Measurements from ENCODE around the gene RAD50. TPM values are rescaled to one million over a fixed set of nuclear protein-coding genes. Genes with fewer than 3 reads are reported as not detected.

The RAD50 gene
- polyA plus RNA-seq, 1 of the 3 experiments (the other 2 are of a cell fraction), result 20.0 TPM

DNA sequence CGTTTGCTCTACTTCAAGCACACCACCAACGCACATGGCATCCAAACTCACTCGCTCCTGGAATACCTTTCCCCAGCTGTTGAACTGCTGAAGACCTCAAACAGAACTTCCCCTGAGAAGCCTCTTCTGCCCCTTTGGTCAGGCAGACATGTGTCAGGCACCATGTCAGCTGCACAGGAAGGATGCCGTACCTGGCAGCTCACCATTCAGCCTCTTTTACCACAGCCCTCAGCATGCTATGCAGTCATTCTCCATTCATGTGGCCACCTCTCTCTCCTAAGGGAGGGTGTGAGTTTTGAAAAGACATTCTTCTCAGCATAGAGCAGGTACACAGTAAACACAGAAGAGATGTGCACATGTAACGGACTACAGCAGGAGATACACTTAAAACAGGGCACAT, 131.2 kb downstream of the RAD50 start:
- POLR2A ChIA-PET, result no interaction called here
- Histone ChIP-seq H3K36me3 (replicated peaks in 1 of 2; ENCODE audit: control insufficient read depth in 1 of 2, insufficient read depth in 2 of 2, low read length in 1 of 2) (peaks cover 0 to 7% of the 10 kb centered on the region in 2 experiments), H3K9me3 (no peaks in the 10 kb centered on the region), H3F3A (replicated peaks; ENCODE audit: insufficient read depth) (no peaks in the 10 kb centered on the region), H3K9ac (no peak overlapping the region), H3K79me2 (ENCODE audit: insufficient read depth) (no peaks in the 10 kb centered on the region), H4K20me1 (ENCODE audit: insufficient read depth) (no peaks in the 10 kb centered on the region), H2AFZ (ENCODE audit: low read depth) (no peak overlapping the region), H3K4me1 (ENCODE audit: control insufficient read depth in 1 of 2, insufficient read depth in 2 of 2, low read depth in 1 of 2, low read length in 1 of 2) (no peaks in the 10 kb centered on the region), H3K27me3 (ENCODE audit: insufficient read depth) (no peaks in the 10 kb centered on the region), H3K4me2 (no peak overlapping the region), H3K4me3 (ENCODE audit: low read depth in 2 of 2, low read length in 1 of 2) (no peak overlapping the region), H3K27ac (ENCODE audit: low read depth in 2 of 2, low read length in 1 of 2) (no peak overlapping the region), H3K9me2 (no peaks in the 10 kb centered on the region)
- 89% methylated on average over 5 of the region's 5 CpGs for WGBS (ENCODE audit: low lambda C conversion rate)
- DNase-seq, result no peak
- TF ChIP-seq FOXM1 (IDR thresholded peaks at IDR 0.05; ENCODE audit: low read depth) (no peak), FOXJ3 (CRISPR knock-in tag; IDR thresholded peaks at IDR 0.05) (no peak), TAF1 (IDR thresholded peaks at IDR 0.05; ENCODE audit: borderline replicate concordance, low read depth, low read length) (no peak), NFIC (IDR thresholded peaks at IDR 0.05; ENCODE audit: borderline replicate concordance) (no peak), RAD21 (IDR thresholded peaks at IDR 0.05; ENCODE audit: low read length) (no peak), YY1 (IDR thresholded peaks at IDR 0.05; ENCODE audit: low read depth) (no peak), POLR2AphosphoS5 (IDR thresholded peaks at IDR 0.05; ENCODE audit: low read depth, low read length) (no peak), RFX5 (IDR thresholded peaks at IDR 0.05; ENCODE audit: low read length) (no peak), FOSL2 (IDR thresholded peaks at IDR 0.05; ENCODE audit: borderline replicate concordance, low read depth) (no peak), GABPA (IDR thresholded peaks at IDR 0.05; ENCODE audit: low read depth) (no peak), RXRA (IDR thresholded peaks at IDR 0.05; ENCODE audit: borderline replicate concordance, low read depth) (no peak), ELF1 (IDR thresholded peaks at IDR 0.05) (no peak)
- TF ChIP-seq, protein P1, sequence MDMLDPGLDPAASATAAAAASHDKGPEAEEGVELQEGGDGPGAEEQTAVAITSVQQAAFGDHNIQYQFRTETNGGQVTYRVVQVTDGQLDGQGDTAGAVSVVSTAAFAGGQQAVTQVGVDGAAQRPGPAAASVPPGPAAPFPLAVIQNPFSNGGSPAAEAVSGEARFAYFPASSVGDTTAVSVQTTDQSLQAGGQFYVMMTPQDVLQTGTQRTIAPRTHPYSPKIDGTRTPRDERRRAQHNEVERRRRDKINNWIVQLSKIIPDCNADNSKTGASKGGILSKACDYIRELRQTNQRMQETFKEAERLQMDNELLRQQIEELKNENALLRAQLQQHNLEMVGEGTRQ (IDR thresholded peaks at IDR 0.05; ENCODE audit: borderline replicate concordance, low read depth, low read length), result no peak
- TF ChIP-seq, protein P2, sequence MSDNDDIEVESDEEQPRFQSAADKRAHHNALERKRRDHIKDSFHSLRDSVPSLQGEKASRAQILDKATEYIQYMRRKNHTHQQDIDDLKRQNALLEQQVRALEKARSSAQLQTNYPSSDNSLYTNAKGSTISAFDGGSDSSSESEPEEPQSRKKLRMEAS (IDR thresholded peaks at IDR 0.05; ENCODE audit: low read depth), result no peak
- TF ChIP-seq, protein P3, sequence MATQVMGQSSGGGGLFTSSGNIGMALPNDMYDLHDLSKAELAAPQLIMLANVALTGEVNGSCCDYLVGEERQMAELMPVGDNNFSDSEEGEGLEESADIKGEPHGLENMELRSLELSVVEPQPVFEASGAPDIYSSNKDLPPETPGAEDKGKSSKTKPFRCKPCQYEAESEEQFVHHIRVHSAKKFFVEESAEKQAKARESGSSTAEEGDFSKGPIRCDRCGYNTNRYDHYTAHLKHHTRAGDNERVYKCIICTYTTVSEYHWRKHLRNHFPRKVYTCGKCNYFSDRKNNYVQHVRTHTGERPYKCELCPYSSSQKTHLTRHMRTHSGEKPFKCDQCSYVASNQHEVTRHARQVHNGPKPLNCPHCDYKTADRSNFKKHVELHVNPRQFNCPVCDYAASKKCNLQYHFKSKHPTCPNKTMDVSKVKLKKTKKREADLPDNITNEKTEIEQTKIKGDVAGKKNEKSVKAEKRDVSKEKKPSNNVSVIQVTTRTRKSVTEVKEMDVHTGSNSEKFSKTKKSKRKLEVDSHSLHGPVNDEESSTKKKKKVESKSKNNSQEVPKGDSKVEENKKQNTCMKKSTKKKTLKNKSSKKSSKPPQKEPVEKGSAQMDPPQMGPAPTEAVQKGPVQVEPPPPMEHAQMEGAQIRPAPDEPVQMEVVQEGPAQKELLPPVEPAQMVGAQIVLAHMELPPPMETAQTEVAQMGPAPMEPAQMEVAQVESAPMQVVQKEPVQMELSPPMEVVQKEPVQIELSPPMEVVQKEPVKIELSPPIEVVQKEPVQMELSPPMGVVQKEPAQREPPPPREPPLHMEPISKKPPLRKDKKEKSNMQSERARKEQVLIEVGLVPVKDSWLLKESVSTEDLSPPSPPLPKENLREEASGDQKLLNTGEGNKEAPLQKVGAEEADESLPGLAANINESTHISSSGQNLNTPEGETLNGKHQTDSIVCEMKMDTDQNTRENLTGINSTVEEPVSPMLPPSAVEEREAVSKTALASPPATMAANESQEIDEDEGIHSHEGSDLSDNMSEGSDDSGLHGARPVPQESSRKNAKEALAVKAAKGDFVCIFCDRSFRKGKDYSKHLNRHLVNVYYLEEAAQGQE (IDR thresholded peaks at IDR 0.05; ENCODE audit: low read depth, low read length), result no peak
- TF ChIP-seq, protein P4, sequence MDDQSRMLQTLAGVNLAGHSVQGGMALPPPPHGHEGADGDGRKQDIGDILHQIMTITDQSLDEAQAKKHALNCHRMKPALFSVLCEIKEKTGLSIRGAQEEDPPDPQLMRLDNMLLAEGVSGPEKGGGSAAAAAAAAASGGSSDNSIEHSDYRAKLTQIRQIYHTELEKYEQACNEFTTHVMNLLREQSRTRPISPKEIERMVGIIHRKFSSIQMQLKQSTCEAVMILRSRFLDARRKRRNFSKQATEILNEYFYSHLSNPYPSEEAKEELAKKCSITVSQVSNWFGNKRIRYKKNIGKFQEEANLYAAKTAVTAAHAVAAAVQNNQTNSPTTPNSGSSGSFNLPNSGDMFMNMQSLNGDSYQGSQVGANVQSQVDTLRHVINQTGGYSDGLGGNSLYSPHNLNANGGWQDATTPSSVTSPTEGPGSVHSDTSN (IDR thresholded peaks at IDR 0.05), result no peak
- TF ChIP-seq, protein P5, sequence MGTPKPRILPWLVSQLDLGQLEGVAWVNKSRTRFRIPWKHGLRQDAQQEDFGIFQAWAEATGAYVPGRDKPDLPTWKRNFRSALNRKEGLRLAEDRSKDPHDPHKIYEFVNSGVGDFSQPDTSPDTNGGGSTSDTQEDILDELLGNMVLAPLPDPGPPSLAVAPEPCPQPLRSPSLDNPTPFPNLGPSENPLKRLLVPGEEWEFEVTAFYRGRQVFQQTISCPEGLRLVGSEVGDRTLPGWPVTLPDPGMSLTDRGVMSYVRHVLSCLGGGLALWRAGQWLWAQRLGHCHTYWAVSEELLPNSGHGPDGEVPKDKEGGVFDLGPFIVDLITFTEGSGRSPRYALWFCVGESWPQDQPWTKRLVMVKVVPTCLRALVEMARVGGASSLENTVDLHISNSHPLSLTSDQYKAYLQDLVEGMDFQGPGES (IDR thresholded peaks at IDR 0.05; ENCODE audit: low read depth, low read length), result no peak
- CTCF ChIA-PET, result interaction anchor here (0.6 to 1.0 kb wide), 2 partner anchors 18 to 142 kb away, joined by 3 read pairs; no protein-coding TSS in a partner anchor
